Measurements from ENCODE around the gene CHGA.

Gene CHGA

DNA sequence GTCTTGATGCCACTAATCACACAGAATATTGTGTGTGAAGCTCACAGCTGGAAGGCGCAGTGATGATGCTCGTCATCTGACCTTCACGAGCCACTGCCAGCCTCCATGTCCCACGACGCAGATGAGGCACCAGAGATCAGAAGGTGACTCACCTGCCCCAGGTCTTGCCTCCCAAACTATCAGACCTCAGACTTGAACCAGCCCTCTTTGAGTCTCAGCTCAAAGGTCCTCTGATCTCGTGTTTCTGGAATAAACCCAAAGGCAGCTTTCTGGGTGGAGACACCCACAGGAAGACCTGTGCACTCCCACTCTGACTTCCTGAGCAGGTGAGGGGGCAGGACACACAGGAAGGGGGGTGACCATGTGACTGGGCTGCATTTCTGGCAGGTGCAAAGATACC, 19.6 kb upstream of the CHGA start:
- no peaks in the 10 kb centered on the region for H3K36me3 ChIP-seq (ENCODE audit: control insufficient read depth in 5 of 5, insufficient read depth in 5 of 5, low read length in 5 of 5)

DNA sequence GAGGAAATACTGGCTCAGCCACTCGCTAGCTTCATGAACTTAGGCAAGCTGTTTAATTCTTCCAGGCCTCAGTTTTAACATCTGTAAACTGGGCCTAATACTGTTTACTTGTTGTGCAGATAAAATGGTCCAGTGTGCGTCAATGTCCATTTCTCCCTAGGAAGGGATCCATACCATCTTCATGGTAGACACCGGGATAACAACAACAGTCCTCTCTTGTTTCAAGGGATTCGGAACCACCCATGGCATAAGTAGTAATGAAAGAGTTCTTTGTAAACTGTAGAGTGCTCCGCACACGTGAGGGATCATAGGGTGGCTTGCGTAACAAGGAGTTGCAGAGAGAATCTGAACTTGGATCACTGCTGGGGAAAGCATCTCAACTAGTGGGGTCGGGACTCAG, 17.3 kb upstream of the CHGA start:
- Histone ChIP-seq H3K4me1 (ENCODE audit: control insufficient read depth in 5 of 5, insufficient read depth in 5 of 5, low read length in 5 of 5) (no peaks in the 10 kb centered on the region), H3K4me3 (ENCODE audit: low read depth in 1 of 5, low read length in 5 of 5) (no peak overlapping the region), H3K36me3 (ENCODE audit: control insufficient read depth in 5 of 5, insufficient read depth in 5 of 5, low read length in 5 of 5) (no peaks in the 10 kb centered on the region), H3K9ac (ENCODE audit: low read length in 5 of 5) (no peak overlapping the region), H3K27ac (ENCODE audit: low read depth, low read length) (no peak overlapping the region), H3K27me3 (ENCODE audit: control insufficient read depth in 5 of 5, insufficient read depth in 4 of 5, low read length in 5 of 5) (peaks cover 15 to 23% (median 20%) of the 10 kb centered on the region in 5 donors), H3K9me3 (ENCODE audit: control insufficient read depth in 5 of 5, low read length in 5 of 5) (no peaks in the 10 kb centered on the region)

More for the DNA sequence above, 19.6 kb upstream of the CHGA start:
- H3K4me1 ChIP-seq (ENCODE audit: control insufficient read depth in 5 of 5, insufficient read depth in 5 of 5, low read length in 5 of 5): no peaks in the 10 kb centered on the region
- H3K9me3 ChIP-seq (ENCODE audit: control insufficient read depth in 5 of 5, low read length in 5 of 5): no peaks in the 10 kb centered on the region
- H3K9ac ChIP-seq (ENCODE audit: low read length in 5 of 5): no peak overlapping the region
- no peak overlapping the region for H3K4me3 ChIP-seq (ENCODE audit: low read depth in 1 of 5, low read length in 5 of 5)
- H3K27me3 ChIP-seq (ENCODE audit: control insufficient read depth in 5 of 5, insufficient read depth in 4 of 5, low read length in 5 of 5): peaks cover 15 to 32% (median 23%) of the 10 kb centered on the region in 5 donors
- no peak overlapping the region for H3K27ac ChIP-seq (ENCODE audit: low read depth, low read length)

DNA sequence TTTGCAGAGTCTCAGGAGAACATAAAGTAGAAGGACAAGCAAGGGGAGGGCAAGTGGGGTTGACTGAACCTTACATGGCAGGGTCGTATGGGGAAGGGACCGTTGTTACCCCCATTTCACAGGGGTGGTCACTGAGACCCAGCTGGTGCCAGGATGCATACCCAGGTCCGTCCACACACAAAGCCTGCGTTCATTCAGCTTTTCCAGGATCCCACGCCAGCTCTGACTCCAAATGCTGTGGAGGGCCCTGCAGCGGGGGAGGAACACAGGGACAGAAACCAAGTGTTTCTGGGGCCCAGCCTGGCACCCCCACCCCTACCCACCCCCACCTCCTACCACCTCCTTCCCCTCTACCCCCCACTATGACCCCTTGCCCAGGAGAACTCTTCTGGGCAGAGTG, 16.5 kb upstream of the CHGA start:
- H3K27me3 ChIP-seq (ENCODE audit: control insufficient read depth in 5 of 5, insufficient read depth in 4 of 5, low read length in 5 of 5): peaks cover 15 to 23% (median 20%) of the 10 kb centered on the region in 5 donors
- no peak overlapping the region for H3K4me3 ChIP-seq (ENCODE audit: low read depth in 1 of 5, low read length in 5 of 5)
- no peaks in the 10 kb centered on the region for H3K36me3 ChIP-seq (ENCODE audit: control insufficient read depth in 5 of 5, insufficient read depth in 5 of 5, low read length in 5 of 5)
- no peak overlapping the region for H3K9ac ChIP-seq (ENCODE audit: low read length in 5 of 5)
- H3K4me1 ChIP-seq (ENCODE audit: control insufficient read depth in 5 of 5, insufficient read depth in 5 of 5, low read length in 5 of 5): no peaks in the 10 kb centered on the region
- H3K27ac ChIP-seq (ENCODE audit: low read depth, low read length): no peak overlapping the region
- H3K9me3 ChIP-seq (ENCODE audit: control insufficient read depth in 5 of 5, low read length in 5 of 5): no peaks in the 10 kb centered on the region

DNA sequence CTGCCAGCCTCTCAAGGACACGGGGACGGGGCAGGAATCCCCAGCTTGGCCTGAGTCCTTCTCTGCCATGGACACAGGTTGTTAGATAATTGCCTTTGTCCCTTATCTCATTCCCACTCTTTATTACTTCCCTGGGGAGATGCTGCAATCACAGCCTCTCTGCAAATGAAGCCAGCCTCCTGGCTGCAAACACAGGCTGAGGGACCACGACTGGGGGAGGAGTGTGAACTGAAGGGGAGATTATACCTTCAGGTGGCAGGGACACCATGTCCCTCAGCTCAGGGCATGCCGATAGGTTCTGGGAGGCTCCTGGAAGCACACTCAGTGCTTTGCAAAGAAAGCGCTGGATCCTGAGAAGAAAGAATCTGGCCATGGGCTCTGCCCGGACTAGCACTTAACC, 16.1 kb upstream of the CHGA start:
- Histone ChIP-seq H3K27me3 (ENCODE audit: control insufficient read depth in 5 of 5, insufficient read depth in 4 of 5, low read length in 5 of 5) (peaks cover 15 to 23% (median 20%) of the 10 kb centered on the region in 5 donors), H3K27ac (ENCODE audit: low read depth, low read length) (no peak overlapping the region), H3K9ac (ENCODE audit: low read length in 5 of 5) (no peak overlapping the region), H3K4me1 (ENCODE audit: control insufficient read depth in 5 of 5, insufficient read depth in 5 of 5, low read length in 5 of 5) (no peaks in the 10 kb centered on the region), H3K4me3 (ENCODE audit: low read depth in 1 of 5, low read length in 5 of 5) (no peak overlapping the region), H3K9me3 (ENCODE audit: control insufficient read depth in 5 of 5, low read length in 5 of 5) (no peaks in the 10 kb centered on the region), H3K36me3 (ENCODE audit: control insufficient read depth in 5 of 5, insufficient read depth in 5 of 5, low read length in 5 of 5) (no peaks in the 10 kb centered on the region)

DNA sequence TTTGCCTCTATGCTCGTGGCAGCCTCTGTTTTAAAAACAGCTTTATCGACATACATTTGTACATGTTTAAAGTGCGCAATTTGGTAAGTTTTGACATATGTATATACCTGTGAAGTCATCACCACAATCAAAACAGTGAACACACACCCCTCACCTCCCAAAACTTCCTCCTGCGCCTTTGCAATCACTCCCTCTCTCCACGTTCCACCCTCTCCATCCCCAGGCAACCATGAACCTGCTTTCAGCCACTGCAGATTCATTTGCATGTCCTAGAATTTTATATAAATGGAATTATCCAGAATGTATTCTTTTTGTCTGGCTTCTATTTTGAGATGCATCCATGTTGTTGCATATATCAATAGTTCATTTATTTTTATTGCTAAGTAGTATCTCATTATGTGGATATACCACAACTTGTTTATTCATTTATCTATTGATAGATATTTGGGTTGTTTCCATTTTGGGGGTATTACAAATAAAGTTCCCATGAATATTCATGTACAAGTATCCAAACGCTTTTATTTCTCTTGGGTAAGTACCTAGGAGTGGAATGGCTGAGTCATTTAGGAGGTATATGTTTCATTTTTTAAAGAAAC, 15.5 kb upstream of the CHGA start:
- no peak overlapping the region for H3K27ac ChIP-seq (ENCODE audit: low read depth, low read length)

DNA sequence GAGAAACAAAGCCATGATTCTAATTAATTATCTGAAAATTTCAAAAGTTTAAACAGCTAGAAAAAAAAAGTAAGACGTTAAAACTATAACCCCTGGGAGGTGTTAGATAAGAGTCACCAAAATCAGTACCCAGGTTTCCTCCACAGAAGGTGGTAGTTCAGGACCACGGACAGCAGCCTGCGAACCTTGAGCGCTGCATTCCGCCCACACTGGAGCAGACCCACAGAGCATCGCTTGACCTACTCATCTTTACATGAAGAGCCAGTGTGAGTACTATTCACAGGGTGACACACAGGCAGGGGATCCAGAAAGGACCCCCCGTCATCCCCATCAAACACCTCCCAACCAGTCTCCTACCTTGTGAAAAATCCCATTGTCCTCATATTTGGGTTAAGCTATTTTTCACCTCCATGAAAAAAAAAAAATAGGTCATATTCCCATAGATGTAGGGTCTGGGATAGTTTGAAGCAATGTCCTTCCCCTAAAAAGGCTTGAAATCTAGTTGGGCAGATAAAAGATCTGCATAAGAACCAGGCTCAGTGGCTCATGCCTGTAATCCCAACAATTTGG, 8.8 kb upstream of the CHGA start:
- H3K4me3 ChIP-seq (ENCODE audit: low read depth in 1 of 5, low read length in 5 of 5): no peak overlapping the region
- H3K27me3 ChIP-seq (ENCODE audit: control insufficient read depth in 5 of 5, insufficient read depth in 4 of 5, low read length in 5 of 5): peaks cover 0 to 12% (median 5%) of the 10 kb centered on the region in 5 donors
- no peak overlapping the region for H3K27ac ChIP-seq (ENCODE audit: low read depth, low read length)
- H3K9me3 ChIP-seq (ENCODE audit: control insufficient read depth in 5 of 5, low read length in 5 of 5): no peaks in the 10 kb centered on the region
- no peaks in the 10 kb centered on the region for H3K4me1 ChIP-seq (ENCODE audit: control insufficient read depth in 5 of 5, insufficient read depth in 5 of 5, low read length in 5 of 5)
- no peak overlapping the region for H3K9ac ChIP-seq (ENCODE audit: low read length in 5 of 5)
- no peaks in the 10 kb centered on the region for H3K36me3 ChIP-seq (ENCODE audit: control insufficient read depth in 5 of 5, insufficient read depth in 5 of 5, low read length in 5 of 5)

More for the DNA sequence above, 15.5 kb upstream of the CHGA start:
- Histone ChIP-seq H3K27me3 (ENCODE audit: control insufficient read depth in 5 of 5, insufficient read depth in 4 of 5, low read length in 5 of 5) (peaks cover 13 to 20% (median 17%) of the 10 kb centered on the region in 5 donors), H3K36me3 (ENCODE audit: control insufficient read depth in 5 of 5, insufficient read depth in 5 of 5, low read length in 5 of 5) (no peaks in the 10 kb centered on the region), H3K9ac (ENCODE audit: low read length in 5 of 5) (no peak overlapping the region), H3K4me1 (ENCODE audit: control insufficient read depth in 5 of 5, insufficient read depth in 5 of 5, low read length in 5 of 5) (no peaks in the 10 kb centered on the region), H3K9me3 (ENCODE audit: control insufficient read depth in 5 of 5, low read length in 5 of 5) (no peaks in the 10 kb centered on the region), H3K4me3 (ENCODE audit: low read depth in 1 of 5, low read length in 5 of 5) (no peak overlapping the region)

DNA sequence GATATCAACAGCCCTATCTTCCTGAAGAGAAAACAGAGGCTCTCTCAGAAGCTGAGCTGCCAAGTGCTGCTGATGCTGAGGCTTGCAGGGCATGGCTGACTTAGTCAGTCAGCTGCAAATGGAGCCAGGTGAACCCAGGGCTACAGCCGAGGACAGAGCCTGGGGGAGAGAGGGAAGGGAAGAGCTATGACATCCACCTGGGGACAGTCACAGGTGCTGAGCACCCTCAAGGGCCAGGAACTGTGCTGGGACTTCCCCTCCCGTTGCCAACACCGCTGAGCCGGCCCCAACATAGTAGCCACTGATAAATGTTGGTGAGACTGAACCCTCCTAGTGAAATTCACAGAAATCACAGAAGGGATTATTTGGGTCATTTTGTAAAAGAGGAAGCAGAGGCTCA, 6.7 kb upstream of the CHGA start:
- Histone ChIP-seq H3K4me3 (ENCODE audit: low read depth in 1 of 5, low read length in 5 of 5) (no peak overlapping the region), H3K9me3 (ENCODE audit: control insufficient read depth in 5 of 5, low read length in 5 of 5) (peaks cover 0 to 3% (median 0%) of the 10 kb centered on the region in 5 donors), H3K27me3 (ENCODE audit: control insufficient read depth in 5 of 5, insufficient read depth in 4 of 5, low read length in 5 of 5) (peaks cover 0 to 12% (median 7%) of the 10 kb centered on the region in 5 donors), H3K9ac (ENCODE audit: low read length in 5 of 5) (no peak overlapping the region), H3K4me1 (ENCODE audit: control insufficient read depth in 5 of 5, insufficient read depth in 5 of 5, low read length in 5 of 5) (no peaks in the 10 kb centered on the region), H3K27ac (ENCODE audit: low read depth, low read length) (no peak overlapping the region), H3K36me3 (ENCODE audit: control insufficient read depth in 5 of 5, insufficient read depth in 5 of 5, low read length in 5 of 5) (no peaks in the 10 kb centered on the region)

DNA sequence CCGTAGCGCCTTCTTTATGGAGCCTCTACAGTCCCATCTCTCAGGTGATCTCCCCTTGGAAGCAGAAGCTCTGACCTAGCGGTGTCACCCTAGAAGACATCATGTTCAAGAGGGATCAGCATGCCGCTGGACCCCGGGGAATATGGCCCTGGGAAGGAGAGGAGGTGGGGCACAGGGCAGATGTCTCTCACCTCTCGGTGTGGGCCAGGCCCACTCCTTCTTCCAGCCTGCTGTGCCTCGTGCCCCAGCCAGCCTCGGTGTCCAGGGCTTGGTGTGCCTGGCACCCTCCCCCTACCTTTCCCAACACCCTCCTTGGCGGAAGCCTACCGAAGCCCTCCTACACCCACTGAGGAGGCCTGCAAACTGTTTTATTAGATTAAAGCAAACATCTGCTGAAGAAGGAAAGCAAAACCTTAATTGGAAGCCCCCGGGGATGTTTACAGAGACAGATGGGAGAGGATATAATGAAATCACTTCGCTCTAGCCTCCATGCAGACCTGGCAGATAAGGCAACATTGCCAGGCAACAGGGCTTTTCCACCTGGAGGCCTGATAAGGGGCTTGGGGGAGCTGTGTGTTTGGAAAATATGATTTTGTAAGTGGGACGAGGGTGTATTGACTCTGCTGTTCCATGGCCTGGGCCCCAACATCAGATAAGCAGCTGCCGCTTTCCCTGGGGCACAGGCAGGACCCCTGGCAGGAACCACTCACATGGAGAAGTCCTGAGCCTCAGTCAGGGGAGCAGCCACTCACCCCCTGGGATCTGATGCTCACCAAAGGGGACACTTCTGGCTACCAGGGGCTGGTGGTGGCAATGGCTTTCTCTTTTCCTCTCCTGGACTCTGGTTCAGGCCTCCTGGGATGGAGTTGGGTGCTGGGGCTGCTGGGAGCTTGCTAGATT, 5.7 kb upstream of the CHGA start:
- Histone ChIP-seq H3K27me3 (ENCODE audit: control insufficient read depth in 5 of 5, insufficient read depth in 4 of 5, low read length in 5 of 5) (peaks cover under 1 to 20% (median 7%) of the 10 kb centered on the region in 5 donors), H3K9me3 (ENCODE audit: control insufficient read depth in 5 of 5, low read length in 5 of 5) (peaks cover 0 to 3% (median 0%) of the 10 kb centered on the region in 5 donors), H3K36me3 (ENCODE audit: control insufficient read depth in 5 of 5, insufficient read depth in 5 of 5, low read length in 5 of 5) (no peaks in the 10 kb centered on the region), H3K4me1 (ENCODE audit: control insufficient read depth in 5 of 5, insufficient read depth in 5 of 5, low read length in 5 of 5) (no peaks in the 10 kb centered on the region), H3K27ac (ENCODE audit: low read depth, low read length) (no peak overlapping the region), H3K4me3 (ENCODE audit: low read depth in 1 of 5, low read length in 5 of 5) (no peak overlapping the region), H3K9ac (ENCODE audit: low read length in 5 of 5) (no peak overlapping the region)

DNA sequence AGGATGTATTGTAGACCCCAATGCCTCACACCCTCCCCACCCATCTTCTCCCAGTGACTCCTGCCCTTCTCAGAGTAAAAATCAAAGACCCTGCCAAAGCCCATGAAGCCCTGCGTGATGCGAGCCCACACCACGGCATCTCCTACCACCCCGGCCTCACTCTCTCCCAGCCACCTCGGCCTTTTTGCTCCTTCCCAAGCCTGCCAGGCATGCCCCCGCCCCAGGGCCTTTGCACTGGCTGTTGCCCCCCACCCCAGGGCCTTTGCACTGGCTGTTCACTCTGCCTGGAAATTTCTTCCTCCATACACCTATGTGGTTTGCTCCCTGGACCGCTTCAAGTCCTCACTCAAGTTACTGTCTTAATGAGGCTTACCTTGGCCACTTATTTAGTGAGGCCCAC, 5.0 kb upstream of the CHGA start:
- no peaks in the 10 kb centered on the region for H3K4me1 ChIP-seq (ENCODE audit: control insufficient read depth in 5 of 5, insufficient read depth in 5 of 5, low read length in 5 of 5)
- H3K36me3 ChIP-seq (ENCODE audit: control insufficient read depth in 5 of 5, insufficient read depth in 5 of 5, low read length in 5 of 5): no peaks in the 10 kb centered on the region
- H3K9ac ChIP-seq (ENCODE audit: low read length in 5 of 5): no peak overlapping the region
- no peak overlapping the region for H3K27ac ChIP-seq (ENCODE audit: low read depth, low read length)
- peaks cover 0 to 3% (median 0%) of the 10 kb centered on the region in 5 donors for H3K9me3 ChIP-seq (ENCODE audit: control insufficient read depth in 5 of 5, low read length in 5 of 5)
- H3K4me3 ChIP-seq (ENCODE audit: low read depth in 1 of 5, low read length in 5 of 5): no peak overlapping the region
- H3K27me3 ChIP-seq (ENCODE audit: control insufficient read depth in 5 of 5, insufficient read depth in 4 of 5, low read length in 5 of 5): peaks cover 5 to 25% (median 8%) of the 10 kb centered on the region in 5 donors

DNA sequence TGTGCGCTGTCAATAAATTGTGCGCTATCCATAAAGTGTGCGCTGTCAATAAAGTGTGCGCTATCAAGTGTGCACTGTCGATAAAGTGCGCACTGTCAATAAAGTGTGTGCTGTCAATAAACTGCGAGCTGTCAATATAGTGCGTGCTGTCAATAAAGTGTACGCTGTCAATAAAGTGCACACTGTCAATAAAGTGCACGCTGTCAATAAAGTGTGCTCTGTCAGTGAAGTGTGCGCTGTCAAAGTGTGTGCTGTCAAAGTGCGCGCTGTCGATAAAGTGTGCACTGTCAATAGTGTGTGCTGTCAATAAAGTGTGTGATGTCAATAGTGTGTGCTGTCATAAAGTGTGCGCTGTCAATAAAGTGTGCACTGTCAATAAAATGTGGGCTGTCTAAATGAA, 2.9 kb upstream of the CHGA start:
- H3K36me3 ChIP-seq (ENCODE audit: control insufficient read depth in 5 of 5, insufficient read depth in 5 of 5, low read length in 5 of 5): no peaks in the 10 kb centered on the region
- H3K4me3 ChIP-seq (ENCODE audit: low read depth in 1 of 5, low read length in 5 of 5): no peak overlapping the region
- H3K27me3 ChIP-seq (ENCODE audit: control insufficient read depth in 5 of 5, insufficient read depth in 4 of 5, low read length in 5 of 5): peaks cover 5 to 31% (median 8%) of the 10 kb centered on the region in 5 donors
- H3K27ac ChIP-seq (ENCODE audit: low read depth, low read length): no peak overlapping the region
- no peak overlapping the region for H3K9ac ChIP-seq (ENCODE audit: low read length in 5 of 5)
- H3K9me3 ChIP-seq (ENCODE audit: control insufficient read depth in 5 of 5, low read length in 5 of 5): peaks cover 0 to 3% (median 0%) of the 10 kb centered on the region in 5 donors
- H3K4me1 ChIP-seq (ENCODE audit: control insufficient read depth in 5 of 5, insufficient read depth in 5 of 5, low read length in 5 of 5): no peaks in the 10 kb centered on the region
